GM19238 (cell line): ENCODE results near the gene SNPH.

Experiments
- DNase-seq: peaks from one replicate; pipeline ENCODE4 v3.0.0; 2011; ENCODE audit warnings: low spot score; ENCODE audit not compliant: insufficient read length

SNPH gene

DNA sequence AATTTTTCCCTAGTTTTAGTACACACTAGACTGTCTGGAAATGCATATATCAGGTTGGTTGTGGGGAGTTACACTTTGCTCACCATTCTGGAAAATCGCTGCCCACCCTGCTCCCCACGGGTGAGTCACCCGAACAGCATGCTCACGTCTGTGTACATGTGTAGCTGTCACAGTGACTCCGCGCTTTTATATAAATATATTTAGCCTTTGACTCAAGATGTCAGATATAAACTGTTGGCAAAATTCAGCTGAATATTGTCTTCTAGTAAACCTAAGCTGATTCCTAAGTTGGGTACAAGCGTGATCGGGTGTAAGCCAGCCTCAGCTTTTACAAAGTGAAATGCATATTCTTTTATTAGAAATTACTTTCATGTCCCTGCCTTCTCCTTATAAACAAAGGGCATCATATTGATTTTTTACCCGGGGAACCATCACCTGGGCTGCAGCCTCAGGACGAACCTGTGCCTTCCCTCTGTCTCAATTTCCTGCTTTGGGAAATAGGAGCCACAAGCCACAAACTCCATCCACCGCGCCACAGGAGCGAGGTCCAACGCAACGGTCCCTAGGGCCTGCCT lies 58.6 kb downstream of the SNPH start:
- no peak for DNase-seq

DNA sequence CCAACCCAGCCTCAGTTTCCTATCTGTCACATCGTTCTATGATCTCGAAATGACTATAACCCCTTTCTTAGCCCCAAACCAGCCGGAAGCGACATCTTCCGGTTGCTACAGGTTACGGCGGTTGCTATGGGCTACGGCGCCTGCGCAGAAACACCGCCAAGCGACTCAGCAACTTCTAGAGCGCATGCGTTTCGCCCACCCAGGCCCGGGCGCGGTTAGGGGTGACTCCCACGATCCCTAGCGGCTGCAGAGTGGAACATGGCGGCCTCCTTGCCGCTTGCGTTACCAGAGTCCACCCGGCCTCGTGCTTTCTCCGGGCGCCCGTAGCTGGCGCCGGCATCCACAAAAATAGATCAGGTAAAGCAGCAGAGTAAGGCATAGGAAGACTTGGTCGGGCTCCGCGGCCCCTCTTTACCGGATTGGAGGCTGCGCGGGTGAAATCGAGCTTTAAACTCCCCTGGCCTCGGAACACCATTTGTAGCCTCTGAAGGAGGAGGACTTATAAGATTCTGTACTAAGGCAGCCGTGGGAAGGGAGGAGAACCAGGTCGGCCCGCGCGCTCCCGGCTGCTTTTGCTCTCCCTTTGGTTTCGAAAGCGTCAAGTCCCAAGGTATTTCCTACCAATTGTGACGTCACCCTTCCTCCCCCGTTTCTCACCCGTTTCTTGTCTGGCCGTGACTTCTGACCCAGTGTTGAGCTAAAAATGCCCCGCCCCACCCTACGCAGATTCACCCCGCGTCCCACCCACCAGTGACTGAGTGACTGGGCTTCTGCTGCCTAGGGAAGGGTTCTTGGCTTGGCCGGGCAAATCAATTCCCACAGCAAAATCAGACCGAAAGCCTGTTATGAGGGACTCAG lies 59.3 kb downstream of the SNPH start:
- DNase-seq, result peak; percentile 98

DNA sequence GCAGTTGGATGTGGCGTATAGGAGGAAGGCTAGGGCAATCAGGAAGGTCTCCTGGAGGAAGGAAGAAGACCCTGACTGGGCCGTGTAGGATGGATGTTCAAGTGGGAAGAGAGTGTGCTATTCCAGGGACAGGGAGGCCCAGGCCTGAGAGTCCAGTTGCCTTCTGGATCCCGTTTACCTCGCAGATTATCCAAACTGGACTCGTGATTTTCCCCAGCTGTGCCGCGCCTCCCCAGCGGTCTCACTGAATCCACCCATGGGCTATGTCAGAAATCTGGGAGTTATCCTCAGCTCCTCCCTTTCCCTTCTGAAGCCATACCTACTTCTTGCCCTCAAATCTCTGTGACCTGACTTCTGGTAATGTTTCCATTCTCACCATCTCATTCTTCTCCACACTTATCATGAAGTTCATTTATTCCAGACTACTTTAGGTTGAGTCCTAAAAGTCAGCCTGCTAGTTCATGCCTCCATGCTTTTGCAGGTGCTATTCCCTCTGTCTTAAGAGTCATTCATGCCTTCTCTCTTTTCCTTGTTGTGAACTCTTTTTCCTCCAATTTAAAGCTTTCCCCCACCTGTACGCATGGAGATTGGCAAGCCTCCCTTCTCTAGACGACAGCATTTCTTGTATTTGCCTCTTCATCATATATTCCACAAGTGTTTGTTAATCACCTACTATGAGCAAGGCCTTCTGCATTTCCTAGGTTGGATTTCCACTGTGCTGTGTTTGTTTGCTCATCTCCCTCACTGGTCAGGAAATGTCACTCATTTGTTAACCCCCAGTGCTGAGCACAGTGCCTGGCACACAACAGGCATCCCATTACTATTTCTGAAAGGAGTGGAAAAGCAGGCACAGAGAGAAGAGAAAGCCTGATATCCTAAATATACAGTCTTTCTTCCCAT lies 60.2 kb downstream of the SNPH start:
- DNase-seq, result no peak

DNA sequence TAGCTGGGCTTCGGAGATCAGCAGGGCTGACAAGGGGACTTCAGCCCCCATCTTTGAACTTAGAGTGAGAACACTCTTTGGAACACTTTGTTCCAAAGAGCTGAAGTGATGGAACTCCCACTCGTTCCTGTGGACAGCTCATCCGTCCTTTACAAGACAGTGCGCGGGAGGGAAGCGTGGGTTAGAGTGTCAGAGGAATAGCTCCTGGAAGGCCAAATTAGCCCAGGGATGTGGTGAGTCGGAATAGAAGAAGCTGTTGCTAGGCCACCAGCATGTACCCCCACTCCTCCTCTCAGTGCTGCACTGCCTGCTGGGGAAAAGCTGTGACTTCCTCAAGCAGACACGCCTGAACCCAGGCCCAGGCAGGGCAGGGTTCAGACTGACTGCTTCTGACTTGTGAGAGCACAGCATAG lies 61.2 kb downstream of the SNPH start:
- no peak for DNase-seq

DNA sequence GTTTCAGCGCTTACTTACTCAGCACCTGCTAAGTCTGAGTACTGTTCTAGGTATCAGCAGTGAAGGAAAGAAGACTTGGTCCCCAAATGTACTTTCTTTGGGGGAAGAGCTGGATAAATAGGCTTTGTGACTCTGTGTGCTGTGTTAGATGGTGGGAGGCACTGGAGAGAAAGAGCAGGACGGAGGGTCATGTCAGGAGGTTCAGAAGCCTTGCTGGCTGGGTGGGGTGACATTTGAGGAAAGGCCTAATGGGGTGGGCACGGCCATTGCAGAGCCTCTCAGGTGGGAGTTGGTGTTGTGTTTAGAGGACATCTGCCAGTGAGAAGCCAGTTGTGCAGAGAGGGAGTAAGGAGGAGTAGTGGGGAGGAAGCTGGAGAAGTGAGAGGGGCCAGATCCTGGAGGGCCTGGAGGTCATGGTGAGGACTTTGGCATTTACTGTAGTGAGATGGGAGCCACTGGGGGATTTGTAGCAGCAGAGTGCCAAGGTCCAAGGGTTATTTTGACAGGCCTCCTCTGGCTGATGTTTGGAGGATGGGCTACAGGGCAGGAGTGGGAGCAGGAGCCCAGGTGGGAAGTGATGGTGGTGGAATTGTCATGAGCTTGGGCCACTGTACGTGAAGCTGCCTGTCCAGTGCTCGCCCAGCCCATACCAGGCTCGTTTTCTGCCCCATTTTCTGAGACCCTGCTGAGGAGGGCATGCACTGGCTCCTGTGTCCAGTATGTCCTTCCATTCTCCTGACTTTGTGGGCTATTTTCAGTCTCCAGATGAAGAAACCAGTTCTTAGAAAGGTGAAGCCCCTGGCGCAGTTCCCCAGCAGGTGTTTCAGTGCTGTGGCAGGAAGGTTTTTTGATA lies 62.0 kb downstream of the SNPH start:
- DNase-seq, result no peak

DNA sequence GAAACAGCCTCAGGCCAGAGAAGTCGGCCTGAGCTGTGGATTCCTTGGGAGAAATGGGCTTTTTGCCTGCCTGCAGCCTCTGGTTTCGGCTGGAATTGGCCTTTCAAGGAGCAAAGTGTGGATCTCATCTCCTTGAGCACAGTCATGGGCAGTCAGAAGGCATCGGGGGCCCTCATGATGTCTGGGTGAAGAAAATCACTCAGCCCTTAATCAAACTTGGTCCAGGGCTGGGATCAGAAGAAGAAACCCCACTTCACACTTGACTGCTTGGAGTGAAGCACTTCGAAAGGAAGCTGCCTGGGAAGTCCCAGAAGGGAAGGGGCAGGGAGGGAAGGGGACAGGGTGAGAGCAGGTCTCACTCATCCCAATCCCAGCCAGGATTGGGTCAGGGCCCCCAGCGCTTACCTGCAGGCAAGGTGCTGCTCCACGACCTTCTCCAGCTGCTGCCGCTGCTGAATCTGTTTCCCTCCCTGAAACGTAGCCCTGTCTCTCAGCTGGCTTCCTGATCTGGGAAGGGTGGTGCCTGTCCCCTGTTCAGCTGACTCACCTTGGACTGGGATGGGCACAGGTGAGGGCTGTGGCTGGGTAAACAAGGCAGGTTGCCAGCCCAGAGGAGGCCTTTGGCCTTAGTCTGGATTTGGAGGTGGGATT lies 62.7 kb downstream of the SNPH start, which contains the start of gene SDCBP2:
TSS of gene SDCBP2 (minus strand) at position 460 of the 651 bp plus-strand sequence. CDS start 8,723 bp downstream, outside the sequence.
- DNase-seq, result no peak

DNA sequence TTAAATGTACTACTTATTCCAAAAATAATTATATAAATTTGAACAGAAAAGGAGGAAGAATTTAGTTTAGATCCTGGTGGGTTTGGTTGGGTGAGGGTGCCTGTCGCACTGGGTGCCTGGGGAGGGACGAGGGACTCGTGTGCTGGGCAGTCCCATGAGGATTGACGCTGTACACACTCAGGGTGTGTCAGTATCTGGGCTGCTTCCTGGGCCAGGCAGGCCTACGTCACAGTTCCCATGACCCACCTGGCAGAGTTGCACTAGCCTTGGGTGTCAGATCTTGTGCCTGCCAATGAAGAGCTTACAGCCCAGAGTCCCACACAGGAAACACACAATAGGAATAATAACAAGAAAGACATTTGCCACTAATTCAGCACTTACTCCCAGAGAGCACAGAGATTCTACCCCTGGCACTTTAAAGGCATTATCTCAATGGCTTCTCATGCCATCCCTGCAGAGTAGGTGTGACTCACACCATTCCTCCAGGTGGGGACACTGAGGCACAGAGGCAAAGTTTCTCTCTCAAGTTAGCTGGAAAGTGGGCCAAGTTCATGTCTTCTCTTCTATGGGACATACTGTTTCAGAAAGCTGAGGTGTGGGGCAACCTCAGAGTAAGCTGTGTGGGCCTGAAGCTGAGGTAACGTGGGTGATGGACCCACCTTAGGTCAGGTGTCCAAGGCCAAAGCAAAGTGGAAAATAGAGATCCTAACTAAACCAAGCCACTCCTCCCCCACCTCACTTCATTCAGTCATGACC lies 64.2 kb downstream of the SNPH start:
- no peak for DNase-seq

DNA sequence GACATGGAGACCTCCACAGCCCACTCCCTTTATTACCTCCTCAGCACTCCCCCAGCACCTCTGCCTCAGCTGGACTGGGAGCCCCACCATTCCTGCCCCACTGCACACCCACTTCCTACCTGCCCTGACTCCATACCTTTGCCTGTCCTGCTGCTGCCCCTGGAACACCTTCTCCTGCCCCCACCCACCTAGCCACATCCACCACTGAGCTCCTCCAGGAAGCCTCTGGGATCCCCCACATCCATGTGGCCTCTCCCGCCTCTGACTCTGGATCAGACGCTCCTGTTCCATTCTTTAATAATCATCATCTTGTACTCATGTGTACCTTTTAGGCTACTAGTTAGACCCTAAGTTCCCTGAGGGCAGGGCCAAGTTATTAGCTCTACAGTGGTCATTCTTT lies 65.0 kb downstream of the SNPH start:
- DNase-seq, result no peak

DNA sequence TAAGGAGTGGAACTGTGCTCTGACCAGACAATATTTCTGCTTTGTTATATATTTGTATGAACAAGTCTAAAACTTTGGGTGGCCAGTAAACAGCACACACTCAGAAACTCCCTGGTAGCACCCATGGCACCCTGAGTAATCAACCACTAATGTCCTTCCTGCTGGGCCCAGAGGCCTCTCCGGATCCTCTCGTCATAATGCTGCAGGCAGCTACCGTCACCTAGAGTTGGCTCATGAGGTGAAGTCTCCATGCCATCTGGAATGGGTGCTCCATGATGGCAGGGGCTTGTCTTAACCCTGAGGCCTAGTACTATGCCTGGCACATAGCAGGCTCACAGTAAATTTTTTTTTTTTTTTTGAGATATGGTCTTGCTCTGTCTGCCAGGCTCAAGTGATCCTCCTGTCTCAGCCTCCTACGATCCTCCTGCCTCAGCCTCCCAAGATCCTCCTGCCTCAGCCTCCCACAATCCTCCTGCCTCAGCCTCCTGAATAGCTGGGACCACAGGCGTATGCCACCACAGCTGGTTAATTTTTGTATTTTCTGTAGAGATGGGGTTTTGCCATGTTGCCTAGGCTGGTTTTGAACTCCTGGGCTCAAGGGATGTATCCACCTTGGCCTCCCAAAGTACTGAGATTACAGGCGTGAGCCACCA lies 65.8 kb downstream of the SNPH start:
- no peak for DNase-seq

DNA sequence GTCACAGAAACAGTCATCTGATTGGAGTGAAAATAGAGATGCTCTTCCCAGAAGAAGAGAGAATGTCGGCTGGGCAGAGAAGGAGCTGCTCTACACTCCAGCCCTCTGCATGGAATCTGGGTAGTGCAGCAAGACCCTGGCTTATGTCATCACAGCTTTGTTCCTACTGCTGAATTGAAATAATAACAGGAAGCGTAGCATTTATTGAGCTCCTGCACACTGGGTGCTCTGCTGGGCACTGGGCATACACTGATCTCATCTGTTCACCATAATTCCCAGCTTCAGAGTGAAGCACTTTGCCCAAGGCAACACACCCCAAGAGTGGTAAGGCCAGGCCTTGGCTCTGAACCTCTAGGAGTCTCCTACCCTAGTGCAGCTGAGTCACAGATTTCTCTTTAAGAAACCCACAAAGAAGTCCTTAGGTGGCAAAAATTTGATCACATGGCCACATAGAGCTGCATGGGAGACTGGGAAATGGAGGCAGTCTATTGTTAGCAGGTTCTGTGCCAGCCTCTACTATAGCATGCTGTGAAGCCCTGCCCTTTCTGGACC lies 66.7 kb downstream of the SNPH start:
- no peak for DNase-seq

DNA sequence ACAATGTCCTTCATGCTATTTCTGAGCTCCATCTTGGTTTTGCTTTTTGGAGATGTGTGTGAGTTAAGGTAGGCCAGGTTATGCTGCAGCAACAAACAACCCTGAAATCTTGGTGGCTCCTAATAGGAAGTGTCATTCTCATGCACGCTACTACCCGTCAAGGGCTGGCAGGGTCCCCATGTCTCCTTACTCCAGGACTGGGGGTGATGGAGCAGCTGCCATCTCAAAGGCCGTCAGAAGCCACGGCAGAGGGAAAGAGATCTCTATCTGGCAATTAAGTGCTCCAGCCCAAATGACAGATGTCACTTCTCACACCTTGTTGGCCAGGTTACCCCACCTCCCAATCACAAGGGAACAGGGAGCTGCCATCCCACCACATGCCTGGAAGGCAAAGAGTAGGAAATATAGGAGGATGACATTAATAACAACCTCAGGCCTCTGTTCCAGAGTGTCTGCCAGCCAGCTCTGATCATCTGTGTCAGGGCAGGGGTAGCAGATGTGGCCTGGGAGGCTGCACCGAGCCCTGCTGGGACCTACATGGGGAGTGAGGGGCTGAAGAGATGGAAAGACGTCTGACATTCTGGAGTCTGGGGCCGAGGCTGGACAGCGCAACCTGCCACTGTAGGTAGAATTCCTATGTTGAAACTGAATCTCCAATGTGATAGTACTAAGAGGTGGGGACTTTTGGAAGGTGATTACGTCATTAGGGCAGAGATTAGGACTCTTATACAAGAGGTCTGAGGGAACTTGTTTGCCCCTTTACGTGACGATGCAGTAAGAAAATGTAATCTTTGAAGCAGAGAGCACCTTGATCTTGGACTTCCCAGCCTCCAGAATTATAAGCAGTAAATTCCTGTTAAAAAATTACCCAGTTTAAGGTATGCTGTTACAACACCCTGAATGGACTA lies 67.6 kb downstream of the SNPH start:
- no peak for DNase-seq

DNA sequence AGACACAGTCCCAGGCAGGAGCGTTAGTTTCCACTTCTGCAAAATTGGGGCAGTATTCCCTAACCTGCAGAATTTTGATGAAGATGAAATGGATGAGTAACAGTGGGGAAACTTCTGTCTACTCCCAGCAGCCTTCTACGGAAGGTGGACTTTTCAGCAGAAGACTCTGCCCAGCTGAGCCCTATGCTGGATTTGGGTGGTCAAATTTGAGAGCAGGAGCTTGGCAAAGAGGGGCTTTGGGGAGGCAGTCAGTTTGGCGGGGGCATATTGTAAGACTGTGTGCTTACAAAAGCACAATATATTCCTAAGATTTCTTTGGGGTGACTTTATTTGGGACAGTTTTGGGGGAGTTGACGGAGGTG lies 68.3 kb downstream of the SNPH start:
- no peak for DNase-seq

DNA sequence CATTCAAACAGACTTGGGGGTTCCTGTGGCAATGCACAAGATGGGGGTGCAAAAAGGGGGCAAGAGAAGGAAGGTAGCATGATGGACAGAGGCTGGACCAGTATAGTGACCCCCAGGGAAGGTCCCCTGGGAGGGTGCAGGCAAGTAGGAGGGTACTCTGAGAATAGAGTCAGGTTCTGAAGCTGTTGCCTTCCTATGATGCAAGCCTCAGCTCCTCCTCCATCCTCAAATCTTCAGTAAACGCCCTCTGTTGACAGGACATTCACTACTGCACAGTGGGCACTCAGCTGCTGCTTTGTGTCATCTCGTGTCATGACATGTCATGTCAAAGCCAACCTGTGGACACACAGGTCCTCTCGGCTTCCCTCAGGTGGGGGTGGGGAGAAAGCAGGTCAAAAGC lies 68.7 kb downstream of the SNPH start:
- DNase-seq, result no peak

DNA sequence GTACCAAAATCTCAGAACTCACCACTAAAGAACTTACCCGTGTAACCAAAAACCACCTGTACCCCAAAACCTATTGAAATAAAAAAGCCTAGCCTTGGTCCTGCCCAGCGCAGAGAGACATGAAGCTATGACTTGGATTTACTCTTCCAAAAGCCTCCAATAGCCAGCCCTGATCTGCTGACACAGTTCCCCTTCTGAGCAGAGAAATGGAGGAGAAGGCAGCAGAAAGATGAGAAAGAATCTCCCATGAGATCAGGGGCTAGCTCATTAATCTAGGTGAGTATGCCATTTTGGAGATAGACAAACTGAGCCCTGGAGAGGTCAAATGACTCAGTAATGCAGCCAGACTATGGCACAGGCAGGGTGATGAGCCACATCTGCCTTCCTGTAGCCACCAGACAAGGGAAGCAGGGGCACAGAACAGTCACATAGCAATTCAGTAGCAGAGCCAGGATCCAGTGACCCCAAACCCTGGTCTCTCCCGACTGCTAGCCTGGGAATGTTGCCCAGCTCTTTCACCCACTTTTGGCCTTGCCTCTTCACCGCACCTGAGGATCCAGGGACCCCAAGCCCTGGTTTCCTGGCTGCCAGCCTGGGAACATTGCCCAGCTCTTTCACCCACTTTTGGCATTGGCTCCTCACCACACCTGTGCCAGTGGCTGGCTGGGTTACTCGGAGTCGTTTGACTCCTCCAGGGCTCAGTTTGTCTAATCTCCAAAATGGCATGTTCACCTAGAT lies 70.0 kb downstream of the SNPH start:
- DNase-seq, result no peak

DNA sequence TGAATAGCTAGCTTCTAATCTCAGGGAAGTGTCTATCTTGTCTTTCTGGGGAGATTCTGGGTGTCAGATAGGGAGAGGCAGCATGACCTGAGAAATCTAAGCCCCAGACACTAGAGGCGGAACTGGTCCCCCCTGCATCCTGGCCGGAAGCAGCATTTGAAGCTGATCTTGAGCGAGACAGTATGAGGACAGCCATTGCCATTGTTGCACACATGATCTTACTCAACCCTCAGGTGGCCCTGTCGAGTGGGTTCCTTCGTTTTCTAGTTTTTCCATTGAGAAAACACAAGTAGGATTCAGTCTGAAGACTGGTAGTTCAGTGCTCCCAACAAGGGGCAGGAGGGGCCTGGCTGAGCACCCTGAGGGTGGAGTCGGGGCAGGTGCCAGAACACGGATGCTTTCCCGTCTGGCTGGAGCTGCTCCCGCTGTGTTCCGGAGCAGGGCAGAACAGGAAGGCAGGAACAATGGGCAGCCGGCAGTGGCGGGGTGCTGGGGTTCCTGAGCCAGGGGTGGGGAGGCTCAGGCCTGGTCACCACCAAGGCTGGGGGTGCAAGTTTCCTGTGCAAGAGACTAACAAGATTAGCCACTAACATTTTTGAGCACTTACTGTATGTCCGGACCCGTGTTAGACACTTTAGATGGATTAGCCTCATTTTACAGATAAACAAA lies 70.7 kb downstream of the SNPH start:
- no peak for DNase-seq

DNA sequence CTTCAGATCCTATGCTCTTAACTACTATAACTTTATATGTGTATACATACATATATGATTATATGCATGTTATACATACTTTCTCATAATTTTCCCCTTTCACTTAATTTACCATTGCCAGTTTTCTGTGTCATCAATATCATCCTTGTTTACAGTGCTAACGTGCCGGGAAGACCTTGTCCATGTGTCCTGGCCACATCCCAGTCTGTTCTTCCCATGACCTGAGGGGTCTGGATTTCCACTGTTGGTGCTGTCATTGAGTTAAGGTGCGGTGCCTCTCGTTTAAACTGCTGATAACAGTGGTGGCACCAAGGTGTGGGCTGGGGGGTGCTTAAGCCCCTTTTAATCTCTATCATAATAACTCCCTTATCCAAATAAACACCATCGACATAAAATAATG lies 71.3 kb downstream of the SNPH start:
- no peak for DNase-seq

DNA sequence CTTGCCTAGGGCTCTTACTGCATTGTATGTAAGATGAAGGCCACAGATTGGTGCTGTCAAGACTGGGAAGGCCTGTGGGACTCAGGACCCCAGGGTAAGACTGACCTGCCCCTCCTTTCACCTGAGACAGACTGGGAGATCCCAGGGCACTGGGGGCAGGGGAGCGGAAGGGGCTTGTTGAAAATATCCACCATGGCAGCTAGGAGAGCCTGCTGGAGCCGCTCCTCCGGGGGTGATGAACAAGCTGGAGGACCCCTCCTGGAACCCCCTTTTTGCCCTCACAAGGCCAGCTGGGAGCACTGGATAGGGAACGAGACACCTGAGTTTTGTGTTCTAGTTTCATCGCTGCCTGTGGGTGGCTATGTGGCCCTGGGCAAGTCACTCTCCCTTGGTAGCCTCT lies 72.0 kb downstream of the SNPH start:
- no peak for DNase-seq
